Measurements from ENCODE around the gene RHBG. TPM values are rescaled to one million over a fixed set of nuclear protein-coding genes. Genes with fewer than 3 reads are reported as not detected.

The RHBG gene
- total and polyA plus RNA-seq, 11 donors = 0.29 TPM; not detected in 10

DNA sequence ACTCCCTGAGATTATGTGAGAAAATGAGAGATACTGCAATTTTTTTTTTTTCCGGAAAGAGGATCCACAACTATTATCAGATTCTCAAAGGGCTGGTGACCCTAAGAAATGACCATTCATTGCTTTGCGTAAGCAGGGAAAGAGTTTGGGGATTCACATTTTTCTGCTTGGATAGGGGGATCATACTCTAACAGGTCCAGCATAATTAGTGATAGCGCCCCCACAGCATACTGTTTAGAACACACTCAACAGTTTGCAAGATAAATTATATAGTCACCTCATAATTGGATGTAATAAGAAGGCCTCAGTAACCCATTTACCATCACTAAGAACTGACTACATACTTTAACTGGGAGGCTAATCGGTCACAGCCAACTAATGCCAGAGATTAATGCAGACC, 32.8 kb upstream of the RHBG start:
- H3K9me3 ChIP-seq = no peaks in the 10 kb centered on the region
- no peak overlapping the region for H3K27ac ChIP-seq
- 79 to 84% (median 82%) methylated on average over 4 of the region's 4 CpGs for WGBS, 4 donors
- TF ChIP-seq, protein P1, sequence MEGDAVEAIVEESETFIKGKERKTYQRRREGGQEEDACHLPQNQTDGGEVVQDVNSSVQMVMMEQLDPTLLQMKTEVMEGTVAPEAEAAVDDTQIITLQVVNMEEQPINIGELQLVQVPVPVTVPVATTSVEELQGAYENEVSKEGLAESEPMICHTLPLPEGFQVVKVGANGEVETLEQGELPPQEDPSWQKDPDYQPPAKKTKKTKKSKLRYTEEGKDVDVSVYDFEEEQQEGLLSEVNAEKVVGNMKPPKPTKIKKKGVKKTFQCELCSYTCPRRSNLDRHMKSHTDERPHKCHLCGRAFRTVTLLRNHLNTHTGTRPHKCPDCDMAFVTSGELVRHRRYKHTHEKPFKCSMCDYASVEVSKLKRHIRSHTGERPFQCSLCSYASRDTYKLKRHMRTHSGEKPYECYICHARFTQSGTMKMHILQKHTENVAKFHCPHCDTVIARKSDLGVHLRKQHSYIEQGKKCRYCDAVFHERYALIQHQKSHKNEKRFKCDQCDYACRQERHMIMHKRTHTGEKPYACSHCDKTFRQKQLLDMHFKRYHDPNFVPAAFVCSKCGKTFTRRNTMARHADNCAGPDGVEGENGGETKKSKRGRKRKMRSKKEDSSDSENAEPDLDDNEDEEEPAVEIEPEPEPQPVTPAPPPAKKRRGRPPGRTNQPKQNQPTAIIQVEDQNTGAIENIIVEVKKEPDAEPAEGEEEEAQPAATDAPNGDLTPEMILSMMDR (IDR thresholded peaks at IDR 0.05) = no peak
- TF ChIP-seq POLR2A (IDR thresholded peaks at IDR 0.05) = no peak
- intact Hi-C loops (cut with DNase I) = no loop called here
- H3K36me3 ChIP-seq = peaks cover 2 to 46% (median 45%) of the 10 kb centered on the region in 9 donors
- H3K27me3 ChIP-seq = no peaks in the 10 kb centered on the region
- ATAC-seq = no peak
- H3K4me3 ChIP-seq = peak overlapping the region in 5 of 12 donors; percentile 66 to 96 (median 76)
- H3K4me1 ChIP-seq = peaks cover 6 to 25% (median 20%) of the 10 kb centered on the region in 12 donors
- DNase-seq = no peak

DNA sequence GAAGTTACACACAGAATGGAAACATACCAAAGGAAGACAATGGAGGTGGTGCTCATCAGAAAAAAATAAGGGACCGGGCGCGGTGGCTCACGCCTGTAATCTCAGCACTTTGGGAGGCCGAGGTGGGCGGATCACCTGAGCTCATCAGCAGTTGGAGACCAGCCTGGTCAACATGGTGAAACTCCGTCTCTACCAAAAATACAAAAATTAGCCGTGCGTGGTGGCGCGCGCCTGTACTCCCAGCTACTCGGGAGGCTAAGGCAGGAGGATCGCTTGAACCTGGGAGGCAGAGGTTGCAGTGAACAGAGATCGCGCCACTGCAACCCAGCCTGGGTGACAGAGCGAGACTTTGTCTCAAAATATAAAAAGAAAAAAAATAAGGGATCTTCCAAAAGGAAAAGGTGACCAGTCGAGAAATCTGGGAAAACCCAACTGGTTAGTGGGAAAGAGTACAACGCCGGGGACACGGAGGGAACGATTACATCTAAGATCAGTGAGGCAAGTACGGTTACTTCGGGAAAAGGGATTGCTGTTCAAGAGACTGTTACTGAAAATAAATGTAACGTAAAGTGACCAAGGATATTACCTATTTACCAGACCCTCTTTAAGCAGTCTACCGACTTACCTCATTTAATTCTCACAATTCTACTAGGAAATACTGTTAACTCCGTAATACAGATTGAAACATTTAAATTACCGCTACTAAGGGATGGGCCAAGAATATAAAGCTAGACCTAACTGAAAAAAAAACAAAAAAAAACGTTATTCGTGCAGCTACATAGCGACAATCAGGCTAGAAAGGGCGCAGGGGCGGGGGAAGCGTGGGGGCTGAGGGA, 31.7 kb upstream of the RHBG start:
- ATAC-seq (no peak), DNase-seq (no peak)
- H3K36me3 ChIP-seq = peaks cover 0 to 36% (median 35%) of the 10 kb centered on the region in 9 donors
- peak overlapping the region; percentile 46 to 98 (median 73) for H3K4me3 ChIP-seq
- intact Hi-C loops (cut with DNase I) = no loop called here
- H3K9me3 ChIP-seq = no peaks in the 10 kb centered on the region
- peaks cover 6 to 25% (median 20%) of the 10 kb centered on the region in 12 donors for H3K4me1 ChIP-seq
- TF ChIP-seq, protein P1 (IDR thresholded peaks at IDR 0.05) = no peak
- TF ChIP-seq POLR2A (IDR thresholded peaks at IDR 0.05) = no peak
- 33 to 41% (median 36%) methylated on average over 34 of the region's 34 CpGs for WGBS, 4 donors
- H3K27ac ChIP-seq = peak overlapping the region; percentile 38 to 96 (median 85)
- H3K27me3 ChIP-seq = no peaks in the 10 kb centered on the region

DNA sequence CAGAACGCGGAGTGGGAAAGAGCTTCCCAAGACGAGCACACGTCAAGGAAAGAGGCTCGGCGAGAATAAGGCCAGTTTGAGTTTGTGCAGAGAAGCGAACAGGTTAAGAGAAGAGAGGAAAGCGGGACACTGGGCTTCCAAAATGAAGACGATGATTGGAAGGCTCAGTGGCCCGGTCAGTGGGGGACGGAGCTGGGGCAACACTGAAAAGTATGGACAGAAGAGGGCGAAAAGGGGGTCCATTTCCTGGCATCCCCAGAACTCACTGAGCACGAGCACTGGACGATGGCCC, 31.2 kb upstream of the RHBG start:
- no peaks in the 10 kb centered on the region for H3K27me3 ChIP-seq
- WGBS, 4 donors = 0 to 1% (median 0%) methylated on average over 14 of the region's 14 CpGs
- H3K36me3 ChIP-seq = peaks cover 0 to 30% (median 29%) of the 10 kb centered on the region in 9 donors
- no peak for DNase-seq
- intact Hi-C loops (cut with DNase I) = loop anchor here in 2 of 10 donors (1.0 to 2.0 kb wide), 2 partner anchors 55 kb away; partner anchors contain the start of gene SMG5 (in 1 of the 2)
- ATAC-seq = peak in 3 of 4 donors; percentile 7 to 30 (median 16)
- TF ChIP-seq, protein P1 (IDR thresholded peaks at IDR 0.05) = no peak
- no peak for TF ChIP-seq POLR2A (IDR thresholded peaks at IDR 0.05)
- peak overlapping the region; percentile 38 to 96 (median 85) for H3K27ac ChIP-seq
- H3K4me1 ChIP-seq = peaks cover 6 to 25% (median 20%) of the 10 kb centered on the region in 12 donors
- H3K9me3 ChIP-seq = no peaks in the 10 kb centered on the region
- peak overlapping the region; percentile 46 to 98 (median 73) for H3K4me3 ChIP-seq
